Measurements from ENCODE around the gene COPS3. TPM values are rescaled to one million over a fixed set of nuclear protein-coding genes. Genes with fewer than 3 reads are reported as not detected.

COPS3 gene
- total and polyA plus RNA-seq, 2 of the 4 experiments (the other 2 are of a cell fraction): 71.4 to 144 TPM

DNA sequence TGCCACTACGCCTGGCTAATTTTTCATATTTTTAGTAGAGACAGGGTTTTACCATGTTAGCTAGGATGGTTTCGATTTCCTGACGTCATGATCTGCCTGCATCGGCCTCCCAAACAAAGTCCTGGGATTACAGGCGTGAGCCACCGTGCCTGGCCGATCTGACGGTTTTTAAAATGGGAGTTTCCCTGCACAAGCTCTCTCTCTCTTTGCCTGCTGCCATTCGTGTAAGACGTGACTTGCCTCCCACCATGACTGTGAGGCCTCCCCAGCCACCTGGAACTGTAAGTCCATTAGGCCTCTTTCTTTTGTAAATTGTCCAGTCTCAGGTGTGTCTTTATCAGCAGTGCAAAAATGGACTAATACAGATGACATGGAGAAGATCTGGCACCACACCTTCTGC is 39.4 kb downstream of the COPS3 start:
- no peak for ATAC-seq (ENCODE audit: low read depth)
- Histone ChIP-seq H3K4me2 (ENCODE audit: low read depth, low read length) (no peak overlapping the region), H3K36me3 (ENCODE audit: control insufficient read depth, insufficient read depth, low read length) (peaks cover 6% of the 10 kb centered on the region), H3K18ac (ENCODE audit: low read depth, low read length) (no peak overlapping the region), H2AK9ac (replicated peaks; ENCODE audit: low read depth, low read length, poor library complexity) (no peak overlapping the region), H2AK5ac (ENCODE audit: low read depth, low read length) (no peak overlapping the region), H3K14ac (replicated peaks; ENCODE audit: low read depth, low read length) (no peak overlapping the region), H2BK5ac (ENCODE audit: low read depth, low read length, poor library complexity, severe bottlenecking) (no peak overlapping the region), H3K4me3 (ENCODE audit: insufficient read depth, low read depth, low read length) (no peak overlapping the region), H2BK120ac (ENCODE audit: low read depth, low read length) (no peak overlapping the region), H3K4ac (ENCODE audit: low read depth, low read length) (no peak overlapping the region), H4K8ac (ENCODE audit: low read depth in 2 of 2, low read length in 2 of 2) (no peak overlapping the region), H4K91ac (ENCODE audit: insufficient read depth, low read depth, low read length) (no peak overlapping the region), H2AFZ (replicated peaks; ENCODE audit: low read length, poor library complexity) (no peak overlapping the region), H3K79me1 (ENCODE audit: low read depth in 1 of 2, low read length in 2 of 2) (peaks cover 0 to 11% of the 10 kb centered on the region in 2 experiments; a peak in 3 of 4 replicates), H3K9me1 (ENCODE audit: insufficient read depth, low read length) (0 out of 2 replicates have a peak, but pooled peaks cover 6% of the 10 kb centered on the region), H2BK20ac (ENCODE audit: low read depth, low read length) (no peak overlapping the region), H3K23ac (ENCODE audit: low read depth, low read length) (no peak overlapping the region), H3K27me3 (ENCODE audit: control insufficient read depth, insufficient read depth, low read length) (no peaks in the 10 kb centered on the region), H3K9me3 (ENCODE audit: control insufficient read depth, insufficient read depth, low read length) (no peaks in the 10 kb centered on the region), H4K5ac (ENCODE audit: low read depth, low read length) (no peak overlapping the region), H3K27ac (ENCODE audit: insufficient read depth, low read length) (no peak overlapping the region), H3K4me1 (ENCODE audit: control insufficient read depth, insufficient read depth, low read length) (no peaks in the 10 kb centered on the region), H2BK15ac (ENCODE audit: low read depth, low read length) (no peak overlapping the region), H4K20me1 (ENCODE audit: insufficient read depth, low read length) (peaks cover under 1% of the 10 kb centered on the region; the same call in 1 of the 2 replicates), H3K9ac (ENCODE audit: low read depth, low read length) (no peak overlapping the region), H3K56ac (ENCODE audit: extremely low read depth, insufficient read depth, low read length) (no peak overlapping the region)
- POLR2A ChIA-PET (ENCODE audit: unreplicated experiment): no interaction called here
- TF ChIP-seq RAD21 (IDR thresholded peaks at IDR 0.05; ENCODE audit: low read length) (no peak), MXI1 (IDR thresholded peaks at IDR 0.05; ENCODE audit: borderline replicate concordance, low read depth, low read length) (no peak), NFE2L2 (IDR thresholded peaks at IDR 0.05; ENCODE audit: low read depth, low read length) (no peak), MAFK (IDR thresholded peaks at IDR 0.05; ENCODE audit: low read depth, low read length) (no peak), RFX5 (IDR thresholded peaks at IDR 0.05; ENCODE audit: low read depth, low read length) (no peak), FOS (IDR thresholded peaks at IDR 0.05; ENCODE audit: low read depth, low read length) (no peak), CEBPB (IDR thresholded peaks at IDR 0.05; ENCODE audit: low read depth, low read length) (no peak), BHLHE40 (IDR thresholded peaks at IDR 0.05; ENCODE audit: low read depth, low read length) (no peak), RCOR1 (IDR thresholded peaks at IDR 0.05; ENCODE audit: insufficient replicate concordance, low read length) (no peak), POLR2A (IDR thresholded peaks at IDR 0.05; ENCODE audit: low read depth, low read length) (no peak), CHD1 (IDR thresholded peaks at IDR 0.05; ENCODE audit: low read depth, low read length) (no peak), SMC3 (IDR thresholded peaks at IDR 0.05; ENCODE audit: low read depth, low read length) (no peak), MAZ (IDR thresholded peaks at IDR 0.05; ENCODE audit: borderline replicate concordance, low read depth, low read length) (no peak)
- TF ChIP-seq, protein P1, sequence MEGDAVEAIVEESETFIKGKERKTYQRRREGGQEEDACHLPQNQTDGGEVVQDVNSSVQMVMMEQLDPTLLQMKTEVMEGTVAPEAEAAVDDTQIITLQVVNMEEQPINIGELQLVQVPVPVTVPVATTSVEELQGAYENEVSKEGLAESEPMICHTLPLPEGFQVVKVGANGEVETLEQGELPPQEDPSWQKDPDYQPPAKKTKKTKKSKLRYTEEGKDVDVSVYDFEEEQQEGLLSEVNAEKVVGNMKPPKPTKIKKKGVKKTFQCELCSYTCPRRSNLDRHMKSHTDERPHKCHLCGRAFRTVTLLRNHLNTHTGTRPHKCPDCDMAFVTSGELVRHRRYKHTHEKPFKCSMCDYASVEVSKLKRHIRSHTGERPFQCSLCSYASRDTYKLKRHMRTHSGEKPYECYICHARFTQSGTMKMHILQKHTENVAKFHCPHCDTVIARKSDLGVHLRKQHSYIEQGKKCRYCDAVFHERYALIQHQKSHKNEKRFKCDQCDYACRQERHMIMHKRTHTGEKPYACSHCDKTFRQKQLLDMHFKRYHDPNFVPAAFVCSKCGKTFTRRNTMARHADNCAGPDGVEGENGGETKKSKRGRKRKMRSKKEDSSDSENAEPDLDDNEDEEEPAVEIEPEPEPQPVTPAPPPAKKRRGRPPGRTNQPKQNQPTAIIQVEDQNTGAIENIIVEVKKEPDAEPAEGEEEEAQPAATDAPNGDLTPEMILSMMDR (conservative IDR thresholded peaks at IDR 0.05; ENCODE audit: low read depth, low read length): no peak
- TF ChIP-seq, protein P2, sequence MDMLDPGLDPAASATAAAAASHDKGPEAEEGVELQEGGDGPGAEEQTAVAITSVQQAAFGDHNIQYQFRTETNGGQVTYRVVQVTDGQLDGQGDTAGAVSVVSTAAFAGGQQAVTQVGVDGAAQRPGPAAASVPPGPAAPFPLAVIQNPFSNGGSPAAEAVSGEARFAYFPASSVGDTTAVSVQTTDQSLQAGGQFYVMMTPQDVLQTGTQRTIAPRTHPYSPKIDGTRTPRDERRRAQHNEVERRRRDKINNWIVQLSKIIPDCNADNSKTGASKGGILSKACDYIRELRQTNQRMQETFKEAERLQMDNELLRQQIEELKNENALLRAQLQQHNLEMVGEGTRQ (IDR thresholded peaks at IDR 0.05; ENCODE audit: low read depth, low read length): no peak
- TF ChIP-seq, protein P3, sequence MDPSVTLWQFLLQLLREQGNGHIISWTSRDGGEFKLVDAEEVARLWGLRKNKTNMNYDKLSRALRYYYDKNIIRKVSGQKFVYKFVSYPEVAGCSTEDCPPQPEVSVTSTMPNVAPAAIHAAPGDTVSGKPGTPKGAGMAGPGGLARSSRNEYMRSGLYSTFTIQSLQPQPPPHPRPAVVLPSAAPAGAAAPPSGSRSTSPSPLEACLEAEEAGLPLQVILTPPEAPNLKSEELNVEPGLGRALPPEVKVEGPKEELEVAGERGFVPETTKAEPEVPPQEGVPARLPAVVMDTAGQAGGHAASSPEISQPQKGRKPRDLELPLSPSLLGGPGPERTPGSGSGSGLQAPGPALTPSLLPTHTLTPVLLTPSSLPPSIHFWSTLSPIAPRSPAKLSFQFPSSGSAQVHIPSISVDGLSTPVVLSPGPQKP (IDR thresholded peaks at IDR 0.05; ENCODE audit: borderline replicate concordance, low read depth, low read length): no peak
- 83% methylated on average over 6 of the region's 10 CpGs; no CpG with 5 or more reads in 1 of the 2 experiments for WGBS, 2 experiments (ENCODE audit: extremely low coverage in 2 of 2, insufficient read length in 1 of 2)
- in situ Hi-C loops (cut with MboI; ENCODE audit: low sequenced_read_pairs) (no loop called here), dilution Hi-C loops (cut with HindIII; ENCODE audit: low sequenced_read_pairs, unreplicated experiment) (no loop called here), intact Hi-C loops (cut with micrococcal nuclease) (no loop called here)
- no TSS peak for BruUV-seq (replicated peaks)
- DNase-seq: no peak
- CTCF ChIA-PET: no interaction called here
